ENCODE data around the gene USP33.
"Not testable (repeated sequence)": the region's sequence is repeated elsewhere in the genome, so short reads cannot be mapped to it uniquely, and the experiment has no call there.

The USP33 gene

DNA sequence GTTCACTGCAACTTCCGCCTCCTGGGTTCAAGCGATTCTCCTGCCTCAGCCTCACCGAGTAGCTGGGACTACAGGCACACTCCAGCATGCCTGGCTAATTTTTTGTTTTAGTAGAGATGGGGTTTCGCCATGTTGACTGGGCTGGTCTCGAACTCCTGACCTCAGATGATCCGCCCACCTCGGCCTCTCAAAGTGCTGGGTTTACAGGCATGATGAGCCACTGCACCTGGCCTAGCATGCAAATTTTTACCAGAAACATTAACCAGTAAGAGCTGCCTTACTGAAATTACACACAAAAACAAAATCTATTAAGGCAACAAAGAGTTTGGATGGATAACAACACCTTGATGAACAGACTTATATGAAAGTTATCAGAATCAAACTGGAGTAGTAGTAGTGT is 89.3 kb downstream of the USP33 start:
- DNase-seq, result no peak

DNA sequence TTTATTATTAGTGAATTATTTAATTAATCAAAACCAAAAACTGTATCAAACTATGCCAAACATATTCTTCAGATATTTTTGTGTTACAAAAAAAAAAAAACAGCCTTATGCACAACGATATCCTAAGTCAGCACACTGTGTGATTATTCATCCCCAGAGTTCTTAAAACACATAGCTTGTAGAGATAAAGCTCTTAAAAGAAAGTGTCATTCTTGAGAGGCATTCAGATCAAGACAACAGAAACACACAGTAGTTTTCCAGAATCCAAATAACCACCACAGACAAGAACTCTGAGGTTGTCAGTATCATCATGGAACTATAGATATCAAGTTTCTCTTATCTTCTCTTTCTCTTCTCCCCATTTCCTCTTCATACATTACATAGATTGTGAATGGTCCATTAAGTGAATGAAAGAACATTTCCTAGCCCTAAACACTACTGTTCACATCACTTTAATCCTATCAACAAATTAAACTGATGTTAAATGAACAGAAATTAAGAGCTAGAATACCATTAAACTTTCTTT is 90.7 kb downstream of the USP33 start:
- no peak for DNase-seq

DNA sequence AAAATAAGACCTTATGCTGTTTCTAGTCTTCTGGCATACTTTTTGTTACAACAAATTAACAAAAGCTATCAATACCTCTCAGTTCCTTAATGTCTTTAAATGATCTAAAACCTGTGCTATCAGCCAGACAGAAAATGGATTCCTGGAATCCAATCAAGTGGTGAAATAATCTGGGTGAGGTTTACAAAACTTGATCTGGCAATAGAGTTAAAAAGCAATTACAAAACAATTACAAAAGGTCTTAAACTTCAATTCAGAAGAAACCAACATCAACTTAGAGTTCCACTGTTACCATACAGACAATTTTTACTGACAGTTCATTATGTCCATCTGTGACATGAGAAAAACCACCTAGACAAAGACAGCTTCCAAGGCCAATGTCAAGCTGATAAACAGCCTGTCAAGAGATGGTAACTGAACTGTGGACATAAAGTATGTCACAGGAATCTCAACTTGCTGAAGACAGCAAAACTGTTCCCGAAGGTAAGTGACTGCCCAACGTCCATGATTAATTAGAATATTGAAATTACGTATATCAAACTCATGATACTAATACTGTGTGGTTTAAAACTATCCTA is 94.6 kb downstream of the USP33 start:
- no peak for DNase-seq

DNA sequence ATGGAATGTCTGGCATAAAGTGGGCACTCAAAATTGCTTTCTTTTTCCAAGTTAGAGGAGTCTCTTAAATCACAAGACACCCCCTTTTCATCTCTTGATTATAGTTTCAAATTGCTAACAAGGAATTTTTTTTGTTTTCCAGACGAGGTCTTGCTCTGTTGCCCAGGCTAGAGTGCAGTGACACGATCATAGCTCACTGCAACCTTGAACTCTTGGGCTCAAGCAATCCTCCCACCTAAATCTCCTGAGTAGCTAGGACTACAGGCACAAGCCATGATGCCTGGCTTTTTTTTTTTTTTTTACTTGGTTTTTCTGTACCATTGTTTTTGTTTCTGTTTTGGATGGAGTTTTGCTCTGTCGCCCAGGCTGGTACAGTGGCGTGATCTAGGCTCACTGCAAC is 98.0 kb downstream of the USP33 start:
- no peak for DNase-seq

DNA sequence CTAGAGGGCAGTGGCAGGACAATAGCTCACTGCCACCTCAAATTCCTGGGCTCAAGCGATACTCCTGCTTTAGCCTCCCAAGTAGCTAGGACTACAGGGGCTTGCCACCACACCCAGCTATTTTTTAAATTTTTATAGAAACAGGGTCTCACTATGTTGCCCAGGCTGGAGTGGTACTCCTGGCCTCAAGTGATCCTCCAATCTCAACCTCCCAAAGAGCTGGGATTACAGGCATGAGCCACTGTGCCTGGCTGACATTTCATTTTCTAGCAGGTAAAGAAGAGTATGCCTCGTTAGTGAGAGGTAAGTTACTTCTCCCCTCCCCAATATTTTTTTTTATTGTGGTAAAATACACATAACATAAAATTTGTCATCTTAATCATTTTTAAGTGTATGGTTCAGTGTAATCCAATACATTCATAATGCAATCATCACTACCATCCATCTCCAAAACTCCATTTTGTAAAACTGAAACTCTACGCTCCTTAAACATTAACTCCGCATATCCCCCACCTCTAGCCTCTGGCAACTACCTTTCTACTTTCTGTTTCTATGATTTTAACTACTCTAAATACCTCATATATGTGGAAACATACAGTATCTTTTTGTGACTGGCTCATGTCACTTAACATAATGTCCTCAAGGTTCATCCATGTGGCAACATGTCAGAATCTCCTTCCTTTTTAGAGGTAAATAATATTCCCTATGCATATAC is 99.6 kb downstream of the USP33 start:
- DNase-seq, result no peak

DNA sequence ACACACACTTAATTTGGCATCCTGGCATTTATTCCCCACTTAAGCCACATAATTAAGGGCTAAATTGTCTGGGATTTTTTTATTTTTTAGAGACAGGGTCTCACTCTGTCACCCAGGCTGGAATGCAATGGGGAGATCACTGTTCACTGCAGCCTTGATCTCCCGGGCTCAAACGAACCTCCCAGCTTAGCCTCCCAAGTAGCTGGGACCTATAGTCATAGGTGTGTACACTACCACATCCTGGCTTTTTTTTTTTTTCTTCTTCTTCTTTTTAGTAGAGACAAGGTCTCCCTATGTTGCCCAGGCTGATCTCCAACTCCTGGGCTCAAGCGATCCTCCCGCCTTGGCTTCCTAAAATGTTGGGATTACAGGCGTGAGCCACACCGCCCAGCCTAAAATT is 101.4 kb downstream of the USP33 start:
- no peak for DNase-seq

DNA sequence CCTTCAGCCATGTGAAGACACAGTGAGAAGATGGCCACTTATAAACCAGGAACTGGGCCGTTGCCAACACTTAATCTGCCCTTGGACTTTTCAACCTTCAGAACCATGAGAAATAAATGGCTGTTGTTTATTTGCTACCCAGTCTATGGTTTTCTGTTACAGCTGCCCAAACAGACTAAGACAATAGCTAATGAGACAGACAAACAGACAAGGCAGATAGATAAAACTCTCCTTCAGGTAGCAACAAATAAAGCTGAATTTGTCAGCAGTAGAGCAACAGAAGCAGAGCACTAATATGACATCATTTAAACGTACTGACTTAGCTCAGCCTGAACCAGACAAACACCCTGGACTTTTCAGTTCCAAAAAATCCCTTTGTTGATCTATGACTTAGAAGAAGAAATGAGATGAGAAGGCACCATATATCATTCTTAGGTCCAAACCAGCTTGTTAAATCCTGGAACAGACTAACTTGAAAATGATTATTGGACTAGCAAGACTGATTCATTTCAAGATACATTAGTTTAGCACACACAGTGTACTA is 104.1 kb downstream of the USP33 start:
- DNase-seq, result no peak

DNA sequence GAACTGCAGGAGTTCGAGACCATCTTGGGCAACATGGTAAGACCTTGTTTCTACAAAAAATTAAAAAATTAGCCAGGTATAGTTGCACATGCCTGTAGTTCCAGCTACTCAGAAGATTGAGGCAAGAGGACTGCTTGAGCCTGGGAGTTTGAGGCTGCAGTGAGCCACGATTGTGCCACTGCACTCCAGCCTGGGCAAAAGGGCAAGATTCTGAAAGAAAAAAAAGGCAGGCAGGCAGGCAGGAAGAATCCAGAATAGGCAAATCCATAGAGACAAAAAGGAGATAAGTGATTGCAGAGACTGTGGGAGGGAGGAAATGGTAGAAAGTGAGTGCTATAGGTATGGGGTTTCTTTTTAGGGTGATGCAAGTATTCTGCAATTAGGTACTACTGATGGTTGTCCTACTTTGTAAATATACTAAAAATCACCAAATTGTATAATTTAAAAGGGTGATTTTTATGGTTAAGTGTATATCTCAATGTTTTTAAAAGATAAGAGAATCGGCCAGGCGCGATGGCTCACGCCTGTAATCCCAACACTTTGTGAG is 106.6 kb downstream of the USP33 start:
- no peak for DNase-seq

DNA sequence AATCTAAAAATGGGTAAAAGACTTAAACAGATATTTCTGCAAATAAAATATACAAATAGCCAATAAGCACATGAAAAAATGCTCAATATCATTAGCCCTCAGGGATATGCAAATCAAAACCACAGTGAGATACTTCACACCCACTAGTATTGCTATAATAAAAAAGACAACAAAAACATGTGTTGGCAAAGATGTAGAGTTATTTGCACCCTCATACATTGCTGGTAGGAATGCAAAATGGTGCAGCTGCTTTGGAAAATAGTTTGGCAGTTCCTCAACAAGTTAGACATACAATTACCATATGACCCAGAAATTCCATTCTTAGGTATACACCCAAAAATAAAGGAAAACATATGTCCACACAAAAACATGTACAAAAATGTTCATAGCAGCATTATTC is 107.4 kb downstream of the USP33 start:
- no peak for DNase-seq

DNA sequence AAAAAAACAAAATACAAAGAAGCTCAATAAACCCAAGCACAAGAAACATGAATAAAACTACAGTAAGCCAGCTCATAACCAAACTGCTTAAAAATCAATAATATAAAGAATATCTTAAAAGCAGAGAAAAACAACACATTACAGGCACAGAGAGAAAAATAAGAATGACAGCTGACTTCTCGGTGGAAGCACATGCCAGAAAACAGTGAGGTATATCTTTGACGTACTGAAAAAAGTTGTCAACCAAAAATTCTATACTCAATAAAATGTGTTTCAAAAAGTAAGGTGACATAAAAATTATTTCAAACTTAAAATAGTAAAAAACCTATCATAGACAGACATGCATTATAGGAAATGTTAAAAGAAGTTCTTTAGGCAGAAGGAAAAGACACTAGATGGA is 110.5 kb downstream of the USP33 start:
- DNase-seq, result no peak

DNA sequence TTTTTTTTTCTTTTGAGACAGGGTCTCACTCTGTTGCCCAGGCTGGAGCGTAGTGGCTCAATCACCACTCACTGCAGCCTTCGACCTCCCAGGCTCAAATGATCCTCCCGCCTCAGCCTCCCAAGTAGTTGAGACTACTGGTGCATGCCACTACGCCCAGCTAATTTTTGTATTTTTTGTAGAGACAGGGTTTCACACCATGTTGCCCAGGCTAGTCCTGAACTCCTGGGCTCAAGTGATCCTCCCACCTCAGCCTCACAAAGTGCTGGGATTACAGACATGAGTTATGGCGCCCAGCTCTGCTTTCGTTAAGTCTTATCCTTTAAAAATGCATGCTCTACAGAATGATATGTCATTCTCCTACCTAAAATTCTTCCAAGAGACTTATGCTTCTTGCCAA is 113.4 kb downstream of the USP33 start:
- not testable (repeated sequence) for DNase-seq

Measured in CD4-positive, alpha-beta T cell treated with Interleukin-10 for 1 hour (primary cell).